Thymus (tissue), 11 donors: ENCODE data around the gene GUCY2C. TPM values are rescaled to one million over a fixed set of nuclear protein-coding genes. Genes with fewer than 3 reads are reported as not detected.

Experiments used
- DNase-seq, 9 donors: peaks; one replicate each; pipeline ENCODE4 v3.0.0-alpha.2; 2013; ENCODE audit warnings: low spot score in 9 of 9, low read depth in 6 of 9, missing footprints in 1 of 9
- H3K27ac ChIP-seq, 2 donors: one replicate each; pipeline ENCODE4 v1.5.1; 2013; ENCODE audit warnings: control low read depth in 1 of 2, low read depth in 1 of 2, low read length in 1 of 2, mild to moderate bottlenecking in 1 of 2, moderate library complexity in 1 of 2
- H3K27me3 ChIP-seq, 2 donors: one replicate each; pipeline ENCODE4 v1.5.1; 2013; ENCODE audit warnings: low read length in 1 of 2; ENCODE audit not compliant: control insufficient read depth in 2 of 2, insufficient read depth in 1 of 2
- H3K36me3 ChIP-seq, 2 donors: one replicate each; pipeline ENCODE4 v1.5.1; 2013; ENCODE audit warnings: low read length in 1 of 2, mild to moderate bottlenecking in 1 of 2, moderate library complexity in 1 of 2; ENCODE audit not compliant: control insufficient read depth in 2 of 2, insufficient read depth in 2 of 2
- H3K4me1 ChIP-seq, 2 donors: one replicate each; pipeline ENCODE4 v1.5.1; 2013; ENCODE audit warnings: low read length in 2 of 2; ENCODE audit not compliant: control insufficient read depth in 2 of 2, insufficient read depth in 2 of 2
- H3K4me3 ChIP-seq, 2 donors: one replicate each; pipeline ENCODE4 v1.5.1; 2013; ENCODE audit warnings: low read length in 2 of 2, control low read depth in 1 of 2, mild to moderate bottlenecking in 1 of 2
- H3K9me3 ChIP-seq, 2 donors: one replicate each; pipeline ENCODE4 v1.5.1; 2013; ENCODE audit warnings: low read length in 1 of 2, mild to moderate bottlenecking in 1 of 2; ENCODE audit not compliant: control insufficient read depth in 2 of 2, insufficient read depth in 1 of 2
- WGBS: extraction: QIAGEN DNeasy Blood & Tissue Kit; methylation state at CpG from one replicate; pipeline ENCODE4 v1.1.7; 2013; 5-methylcytosine and 5-hydroxymethylcytosine counted together
- polyA plus RNA-seq: library from polyadenylated mRNA; stranded (reverse); fragments of 200-250 nt; gene quantifications from one replicate; pipeline ENCODE4 v1.2.3, GENCODE V29; 2013
- total RNA-seq: library from RNA; stranded (reverse); fragments of 120-200 nt; gene quantifications from one replicate; pipeline ENCODE4 v1.2.4, GENCODE V29; 2013
- donor health status: healthy.

Gene GUCY2C
- total and polyA plus RNA-seq, 2 donors = under 0.01 to 0.14 TPM

DNA sequence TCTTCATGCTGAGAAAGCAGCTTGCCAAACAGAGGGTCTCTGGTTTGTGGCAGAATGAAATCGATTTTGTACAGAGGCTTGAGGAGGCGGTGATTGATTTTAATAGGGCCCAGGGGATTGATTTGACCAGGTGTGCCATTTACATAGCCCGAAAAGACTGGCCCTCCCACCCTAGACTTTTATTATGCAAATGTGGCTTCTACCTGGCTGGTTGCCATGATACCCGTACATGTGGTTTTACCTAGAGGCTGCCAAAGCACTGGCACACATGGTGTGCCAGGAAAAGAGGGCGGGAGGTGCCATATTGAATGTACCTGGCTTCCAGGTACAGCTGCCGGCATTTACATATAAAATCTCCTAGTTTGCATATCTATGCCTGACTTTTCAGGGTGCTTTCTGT lies 18.0 kb upstream of the GUCY2C start:
- H3K27ac ChIP-seq = no peak overlapping the region
- no peak for DNase-seq
- no peaks in the 10 kb centered on the region for H3K36me3 ChIP-seq
- no peaks in the 10 kb centered on the region for H3K4me1 ChIP-seq
- no peaks in the 10 kb centered on the region for H3K9me3 ChIP-seq
- WGBS = 87% methylated on average over 6 of the region's 6 CpGs
- peaks cover 0 to 7% of the 10 kb centered on the region in 2 donors for H3K27me3 ChIP-seq
- no peak overlapping the region for H3K4me3 ChIP-seq

DNA sequence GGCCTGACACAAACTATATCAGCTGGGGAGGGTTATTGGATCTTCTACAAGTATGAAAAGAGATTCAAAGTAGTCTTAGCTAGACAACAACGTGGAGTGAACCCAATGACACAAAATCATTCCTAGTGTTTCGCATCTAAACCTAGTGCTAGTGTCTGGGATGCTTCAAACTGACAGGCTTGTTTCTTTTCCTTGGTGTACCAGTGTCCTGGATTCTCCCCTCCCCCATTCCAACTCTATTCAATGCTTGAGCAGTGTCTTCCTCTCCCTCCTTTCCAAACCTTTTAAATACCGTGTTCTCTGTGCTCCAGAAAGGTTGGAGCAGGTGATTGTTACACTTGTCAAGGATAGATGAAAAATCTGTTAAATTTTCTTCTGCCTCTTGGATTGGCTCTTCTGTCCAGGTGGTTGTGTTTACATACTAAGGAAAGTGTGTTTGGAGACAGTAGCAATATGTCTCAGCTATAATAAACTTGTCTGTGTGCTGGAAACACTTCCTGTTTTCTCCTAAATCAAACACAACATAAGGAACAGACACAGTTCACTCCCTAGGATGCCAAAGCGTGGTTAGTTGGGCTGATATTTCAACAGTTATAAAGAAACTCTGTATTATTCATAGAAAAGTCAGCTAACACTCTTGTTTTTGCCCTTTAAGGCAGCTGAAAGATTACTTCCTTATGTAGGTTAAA lies 14.4 kb upstream of the GUCY2C start:
- no peaks in the 10 kb centered on the region for H3K9me3 ChIP-seq
- peaks cover 0 to 10% of the 10 kb centered on the region in 2 donors for H3K27me3 ChIP-seq
- 71% methylated on average over 4 of the region's 4 CpGs for WGBS
- H3K4me3 ChIP-seq = no peak overlapping the region
- no peaks in the 10 kb centered on the region for H3K4me1 ChIP-seq
- H3K36me3 ChIP-seq = no peaks in the 10 kb centered on the region
- no peak for DNase-seq
- no peak overlapping the region for H3K27ac ChIP-seq

DNA sequence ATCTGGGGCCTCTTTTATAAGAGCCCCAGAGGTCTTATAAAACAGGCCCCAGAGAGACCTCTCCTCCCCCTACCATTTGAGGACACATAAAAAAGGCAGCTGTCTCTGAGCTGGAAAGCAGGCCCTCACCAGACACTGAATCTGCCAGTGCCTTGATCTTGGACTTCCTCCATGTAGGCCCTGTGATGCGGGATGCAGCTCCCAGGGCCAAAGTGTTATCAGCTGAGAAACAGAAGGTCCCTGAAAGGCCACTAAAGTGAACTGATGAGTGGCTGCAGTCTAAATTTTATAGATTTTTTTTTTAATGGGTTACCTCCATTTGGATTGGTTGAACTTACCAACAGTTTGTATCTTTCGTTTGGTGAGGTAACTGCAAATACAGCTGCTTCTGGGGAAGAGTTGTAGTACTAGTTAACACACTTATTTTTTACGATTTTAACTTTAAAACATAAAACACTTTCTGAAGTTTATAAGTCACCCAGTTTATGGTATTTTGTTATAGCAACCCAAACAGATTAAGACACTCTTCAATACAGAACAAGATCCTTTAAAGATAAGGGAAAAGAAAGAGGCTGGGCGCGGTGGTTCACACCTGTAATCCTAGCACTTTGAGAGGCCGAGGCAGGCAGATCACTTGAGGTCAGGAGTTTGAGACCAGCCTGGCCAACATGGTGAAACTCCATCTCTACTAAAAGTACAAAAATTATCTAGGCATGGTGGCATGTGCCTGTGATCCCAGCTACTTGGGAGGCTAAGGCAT lies 5.6 kb upstream of the GUCY2C start:
- Histone ChIP-seq H3K4me1 (no peaks in the 10 kb centered on the region), H3K27me3 (no peaks in the 10 kb centered on the region), H3K27ac (no peak overlapping the region), H3K9me3 (no peaks in the 10 kb centered on the region), H3K4me3 (no peak overlapping the region), H3K36me3 (no peaks in the 10 kb centered on the region)
- no peak for DNase-seq
- 88% methylated on average over 6 of the region's 6 CpGs for WGBS

DNA sequence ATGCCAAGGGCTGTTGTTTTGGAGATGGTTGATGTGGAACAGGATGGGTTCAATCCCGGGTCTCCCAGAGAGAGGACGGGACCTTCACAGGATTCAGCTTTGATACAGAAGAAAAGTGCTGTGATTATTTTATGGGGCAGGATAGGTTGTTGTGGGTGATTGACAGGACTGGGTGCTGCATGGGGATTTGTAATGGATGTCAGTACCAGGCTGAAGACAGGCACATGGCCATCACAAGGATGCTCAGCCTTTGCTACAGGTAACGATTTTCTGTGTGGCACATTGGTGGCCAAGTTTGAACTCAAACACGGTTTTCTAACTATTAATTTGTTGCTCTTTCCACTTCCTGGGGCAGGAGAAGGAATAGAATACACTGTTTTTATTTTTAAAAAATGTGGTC lies 4.5 kb upstream of the GUCY2C start:
- Histone ChIP-seq H3K36me3 (no peaks in the 10 kb centered on the region), H3K4me1 (no peaks in the 10 kb centered on the region), H3K27ac (no peak overlapping the region), H3K9me3 (no peaks in the 10 kb centered on the region), H3K4me3 (no peak overlapping the region), H3K27me3 (no peaks in the 10 kb centered on the region)
- WGBS = 95% methylated on average over 4 of the region's 4 CpGs
- DNase-seq = no peak

DNA sequence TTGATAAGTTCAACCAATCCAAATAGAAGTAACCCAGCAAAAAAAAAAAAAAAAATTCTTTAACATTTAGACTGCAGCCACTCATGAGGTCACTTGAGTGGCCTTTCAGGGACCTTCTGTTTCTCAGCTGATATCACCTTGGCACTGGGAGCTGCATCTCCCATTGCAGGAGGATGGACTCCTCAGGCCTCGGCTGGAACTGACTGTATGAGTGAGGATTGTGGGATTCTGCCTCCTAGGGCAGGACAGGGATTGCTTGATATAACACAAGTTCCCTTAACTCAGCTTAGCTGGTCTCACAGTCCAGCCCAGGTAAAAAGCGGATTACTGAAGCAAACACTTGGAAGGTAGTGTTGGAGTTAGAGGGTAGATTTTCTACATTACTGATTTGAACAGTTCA lies 3.5 kb upstream of the GUCY2C start:
- H3K4me1 ChIP-seq = no peaks in the 10 kb centered on the region
- H3K4me3 ChIP-seq = no peak overlapping the region
- no peak for DNase-seq
- 96% methylated on average over 2 of the region's 2 CpGs for WGBS
- H3K27me3 ChIP-seq = no peaks in the 10 kb centered on the region
- no peak overlapping the region for H3K27ac ChIP-seq
- no peaks in the 10 kb centered on the region for H3K36me3 ChIP-seq
- no peaks in the 10 kb centered on the region for H3K9me3 ChIP-seq

DNA sequence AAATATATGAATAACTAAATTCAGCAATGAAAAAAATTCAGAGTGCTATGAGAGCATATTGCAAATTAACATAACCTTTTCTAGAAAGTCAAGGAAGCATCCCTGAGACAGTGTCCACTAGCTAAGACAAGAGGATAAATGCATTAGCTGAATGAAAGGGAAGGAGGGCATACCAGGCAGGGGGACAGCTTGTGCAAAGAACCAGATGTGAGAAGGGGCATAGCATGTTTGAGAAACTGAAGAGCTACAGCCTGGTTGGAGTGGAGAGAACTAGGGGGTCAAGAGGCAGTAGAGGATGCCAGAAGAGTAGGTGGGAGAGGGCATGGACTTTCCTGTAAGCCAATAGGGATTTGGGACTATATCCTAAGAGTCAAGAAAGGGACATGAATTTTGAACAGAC lies 2.2 kb upstream of the GUCY2C start:
- DNase-seq = no peak
- Histone ChIP-seq H3K4me1 (no peaks in the 10 kb centered on the region), H3K9me3 (no peaks in the 10 kb centered on the region), H3K4me3 (no peak overlapping the region), H3K27ac (no peak overlapping the region), H3K36me3 (no peaks in the 10 kb centered on the region), H3K27me3 (no peaks in the 10 kb centered on the region)

DNA sequence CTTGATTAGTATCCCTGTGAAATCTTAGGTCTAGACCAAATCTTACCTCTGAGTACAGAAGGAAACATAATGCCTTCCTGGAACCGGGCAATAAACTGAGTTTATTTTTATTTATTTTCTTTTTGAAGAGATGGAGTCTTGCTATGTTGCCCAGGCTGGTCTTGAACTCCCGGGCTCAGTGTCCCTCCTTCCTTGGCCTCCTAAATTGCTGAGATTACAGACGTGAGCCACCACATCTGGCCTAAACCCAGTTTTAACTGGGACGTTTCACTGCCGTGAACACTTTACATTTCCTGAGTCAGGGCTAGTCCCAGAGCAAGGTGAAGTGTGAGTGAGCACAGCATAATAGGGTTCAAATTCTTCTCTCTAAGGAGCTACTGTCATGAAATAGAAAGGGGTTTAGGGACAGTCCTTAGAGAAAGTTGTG lies 671 bp downstream of the GUCY2C start:
- DNase-seq = no peak
- no peaks in the 10 kb centered on the region for H3K27me3 ChIP-seq
- no peaks in the 10 kb centered on the region for H3K4me1 ChIP-seq
- no peak overlapping the region for H3K4me3 ChIP-seq
- H3K9me3 ChIP-seq = no peaks in the 10 kb centered on the region
- H3K27ac ChIP-seq = no peak overlapping the region
- WGBS = 96% methylated on average over 5 of the region's 5 CpGs
- H3K36me3 ChIP-seq = no peaks in the 10 kb centered on the region

DNA sequence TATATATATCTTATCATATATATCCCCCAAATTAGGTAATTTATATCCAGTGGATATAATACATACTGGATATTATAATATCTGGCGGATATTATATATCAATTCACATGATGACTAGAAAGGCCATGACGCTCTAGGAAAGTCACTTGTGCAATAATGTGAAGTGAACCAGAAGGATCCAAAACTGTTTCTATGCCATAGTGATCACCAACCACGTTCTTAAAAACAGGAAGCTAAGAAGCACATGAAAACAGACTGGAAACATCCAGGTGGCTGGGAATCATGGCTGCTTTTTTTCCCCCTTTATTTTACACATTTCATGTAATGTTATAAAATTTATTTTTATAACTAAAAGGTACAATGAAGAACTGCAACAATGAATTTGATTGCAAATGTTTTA lies 1.4 kb downstream of the GUCY2C start:
- H3K27ac ChIP-seq = no peak overlapping the region
- WGBS = 65% methylated on average over 3 of the region's 3 CpGs
- H3K9me3 ChIP-seq = no peaks in the 10 kb centered on the region
- no peaks in the 10 kb centered on the region for H3K4me1 ChIP-seq
- DNase-seq = no peak
- no peaks in the 10 kb centered on the region for H3K27me3 ChIP-seq
- no peaks in the 10 kb centered on the region for H3K36me3 ChIP-seq
- no peak overlapping the region for H3K4me3 ChIP-seq

DNA sequence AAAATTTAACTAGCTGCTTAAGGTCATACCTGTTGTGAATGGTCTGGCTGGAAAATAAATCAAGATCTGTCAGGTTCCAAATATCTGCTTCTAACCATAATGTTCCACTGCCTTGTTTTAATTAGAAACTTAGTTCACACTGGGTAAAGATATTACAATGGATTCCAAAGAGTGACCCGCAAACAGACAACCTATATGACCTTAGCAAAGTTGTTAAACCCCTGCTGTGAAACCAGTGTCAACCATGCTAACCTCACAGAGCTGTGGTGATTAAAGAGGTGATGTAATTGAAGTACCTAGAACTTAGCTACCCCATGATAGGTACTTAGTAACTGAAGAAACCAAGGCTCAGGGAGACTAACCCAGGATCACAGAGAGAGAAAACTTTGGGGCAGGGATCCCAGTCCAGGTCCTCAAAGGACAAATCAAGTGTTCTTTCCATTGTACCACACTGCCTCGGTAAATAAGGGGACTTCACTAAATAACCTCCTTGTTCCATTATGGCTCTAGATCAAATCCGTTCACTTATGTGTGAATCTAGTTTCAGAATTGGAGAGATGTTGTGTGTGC lies 2.2 kb downstream of the GUCY2C start:
- WGBS = 94% methylated on average over 3 of the region's 3 CpGs
- no peak overlapping the region for H3K4me3 ChIP-seq

More for the DNA sequence above, 2.2 kb downstream of the GUCY2C start:
- no peaks in the 10 kb centered on the region for H3K9me3 ChIP-seq
- no peaks in the 10 kb centered on the region for H3K36me3 ChIP-seq
- no peaks in the 10 kb centered on the region for H3K27me3 ChIP-seq
- no peaks in the 10 kb centered on the region for H3K4me1 ChIP-seq
- DNase-seq = no peak
- no peak overlapping the region for H3K27ac ChIP-seq
